GM12878 (cell line): ENCODE results near the gene SULT2B1. TPM values are rescaled to one million over a fixed set of nuclear protein-coding genes. Genes with fewer than 3 reads are reported as not detected.
A peak's percentile ranks its signal among the peaks of the same experiment; 100 is the strongest.

Experiments used
- ATAC-seq: fragments of 200-7000 bp; cut with Tn5 transposase; 3 replicates; pipeline ENCODE4 v1.9.1; 2020; ENCODE audit warnings: mild to moderate bottlenecking, moderate library complexity
- BruUV-seq: library from RNA; stranded (reverse); fragments of 400-500 nt; replicated peaks from 2 replicates; lab custom pipeline; 2021; lab: Mats Ljungman, UMichigan
- CTCF ChIA-PET: fragments of 300-600 bp; sonication (Branson Sonifier 250); formaldehyde crosslinking; extraction: SDS; loops from one replicate; lab custom pipeline; 2021; ENCODE audit warnings: inconsistent platforms; lab: Yijun Ruan, JAX
- POLR2A ChIA-PET: fragments of 350-600 bp; formaldehyde crosslinking; extraction: SDS; loops from one replicate; lab custom pipeline; 2021; ENCODE audit warnings: inconsistent platforms; lab: Charles Lee
- RAD21 ChIA-PET: fragments of 300-600 bp; sonication (Branson Sonifier 250); formaldehyde crosslinking; loops from one replicate; lab custom pipeline; 2023; ENCODE audit warnings: antibody characterized with exemption; ENCODE audit not compliant: unreplicated experiment; lab: Charles Lee
- SMC1A ChIA-PET: fragments of 300-600 bp; sonication (Branson Sonifier 250); formaldehyde crosslinking; loops from one replicate; lab custom pipeline; 2023; ENCODE audit not compliant: unreplicated experiment, uncharacterized antibody; lab: Charles Lee
- DNase-seq: peaks from one replicate; pipeline ENCODE4 v3.0.0-alpha.2; 2011; ENCODE audit warnings: low read depth, low spot score
- FAIRE-seq: peaks from 3 replicates; lab custom pipeline; 2011; peaks lifted over from hg19 to GRCh38; lab: Jason Lieb, UNC
- H2AFZ ChIP-seq: 2 replicates; pipeline ENCODE4 v1.6.0; 2011; ENCODE audit warnings: low read depth, low read length, control low read depth; ENCODE audit not compliant: control insufficient read depth
- H3K27ac ChIP-seq: 2 replicates; pipeline ENCODE4 v1.5.1; 2011; ENCODE audit warnings: control low read depth; ENCODE audit not compliant: control insufficient read depth, insufficient read depth
- H3K27me3 ChIP-seq, 2 experiments: replicated peaks in 1 of 2; 2 replicates each; pipeline versions ENCODE4 v1.6.0 to v1.6.1; 2011; ENCODE audit warnings: low read length in 1 of 2; ENCODE audit not compliant: control insufficient read depth in 2 of 2, insufficient read depth in 2 of 2
- H3K36me3 ChIP-seq, 2 experiments: 2 replicates each; pipeline ENCODE4 v1.5.1; 2011; ENCODE audit warnings: low read length in 1 of 2; ENCODE audit not compliant: control insufficient read depth in 2 of 2, insufficient read depth in 2 of 2
- H3K4me1 ChIP-seq: 2 replicates; pipeline ENCODE4 v1.6.1; 2011; ENCODE audit warnings: mild to moderate bottlenecking, low read length, moderate library complexity, mixed read lengths; ENCODE audit not compliant: control insufficient read depth, insufficient read depth
- H3K4me2 ChIP-seq: 2 replicates; pipeline ENCODE4 v1.6.0; 2011; ENCODE audit warnings: control low read depth; ENCODE audit not compliant: control insufficient read depth, insufficient read depth
- H3K4me3 ChIP-seq: fragments of 200-600 bp; sonication (generic); 2 replicates; pipeline ENCODE4 v1.5.1; 2016
- H3K79me2 ChIP-seq: 2 replicates; pipeline ENCODE4 v1.6.0; 2011; ENCODE audit warnings: low read length; ENCODE audit not compliant: control insufficient read depth, insufficient read depth
- H3K9ac ChIP-seq: 2 replicates; pipeline ENCODE4 v1.8.0; 2011; ENCODE audit warnings: low read length, control low read depth, mixed read lengths; ENCODE audit not compliant: control insufficient read depth, insufficient read depth
- H3K9me3 ChIP-seq: replicated peaks from 3 replicates; pipeline ENCODE4 v1.5.1; 2011; ENCODE audit warnings: mild to moderate bottlenecking, low read length; ENCODE audit not compliant: control insufficient read depth, insufficient read depth
- H4K20me1 ChIP-seq: 2 replicates; pipeline ENCODE4 v1.6.0; 2011; ENCODE audit not compliant: control insufficient read depth, insufficient read depth
- ATF7 ChIP-seq: fragments of 450-650 bp; IDR thresholded peaks from 2 replicates; pipeline ENCODE4 v1.6.1; 2016; ENCODE audit warnings: low read depth, mild to moderate bottlenecking
- CEBPB ChIP-seq, 2 experiments: fragments of 150-350 bp in 1 of 2; IDR thresholded peaks; 2 replicates each; pipeline ENCODE4 v1.6.1; 2012 to 2014; ENCODE audit warnings: low read depth in 2 of 2, low read length in 2 of 2, borderline replicate concordance in 1 of 2, inconsistent platforms in 1 of 2
- IKZF1 ChIP-seq: fragments of 450-650 bp; conservative IDR thresholded peaks from 2 replicates; pipeline ENCODE4 v1.6.1; 2017; ENCODE audit warnings: antibody characterized with exemption, mild to moderate bottlenecking
- NBN ChIP-seq: fragments of 450-650 bp; IDR thresholded peaks from 2 replicates; pipeline ENCODE4 v1.6.1; 2016
- RBBP5 ChIP-seq: fragments of 200-600 bp; sonication (generic); conservative IDR thresholded peaks from 2 replicates; pipeline ENCODE4 v1.6.1; 2016
- ZNF274 ChIP-seq: IDR thresholded peaks from one replicate; pipeline ENCODE4 v1.8.0; 2011; ENCODE audit not compliant: insufficient read length, insufficient read depth
- WGBS: methylation state at CpG from one replicate; pipeline ENCODE4 v1.1.6; 2016; ENCODE audit warnings: low lambda C conversion rate; ENCODE audit not compliant: insufficient replicate concordance, insufficient coverage; ENCODE audit errors: missing lambda C conversion rate; 5-methylcytosine and 5-hydroxymethylcytosine counted together
- in situ Hi-C: fragments of 300-500 bp; cut with MboI; formaldehyde crosslinking; loops from 9 replicates; pipeline ENCODE4 v1.14.3; 2018; ENCODE audit warnings: mixed read lengths
- intact Hi-C: fragments of 100-400 bp; cut with micrococcal nuclease; formaldehyde crosslinking; loops from one replicate; pipeline ENCODE4 v1.14.2; 2022; ENCODE audit not compliant: unreplicated experiment
- polyA plus RNA-seq, 11 experiments: library from polyadenylated mRNA; depleted of rRNA in 4 of 11; unstranded in 6 of 11; stranded (reverse) in 5 of 11; fragments of >200 nt; fragmentation: Nextera tagmentation in 4 of 11; fragmentation: Illumina TruSeq in 1 of 11; extraction: Ambion mirVana in 4 of 11; extraction: Trizol in 1 of 11; gene quantifications; 1 replicate in 1 of 11; 2 replicates in 10 of 11; pipeline versions ENCODE4 v1.2.1 to v1.2.3, GENCODE V29; 2011 to 2016; ENCODE audit warnings: inconsistent platforms in 2 of 11, missing spikeins in 2 of 11, low read depth in 1 of 11
- total RNA-seq, 4 experiments: library from RNA; depleted of rRNA in 3 of 4; stranded (reverse); fragments of >200 nt in 3 of 4; fragmentation: Illumina TruSeq in 1 of 4; extraction: Trizol in 1 of 4; gene quantifications; 2 replicates each; pipeline versions ENCODE4 v1.2.1 to v1.2.3, GENCODE V29; 2013 to 2021
- TF ChIP-seq, protein P1 (sequence below): fragments of 450-650 bp; IDR thresholded peaks from 2 replicates; pipeline ENCODE4 v1.6.1; 2016; ENCODE audit warnings: mild to moderate bottlenecking
- TF ChIP-seq, protein P2 (sequence below): fragments of 450-650 bp; IDR thresholded peaks from 2 replicates; pipeline ENCODE4 v1.6.1; 2018; ENCODE audit warnings: mild to moderate bottlenecking, low read depth, moderate library complexity; ENCODE audit not compliant: partially characterized antibody

The SULT2B1 gene
- total and polyA plus RNA-seq, 10 of the 15 experiments (the other 5 are each of a cell fraction or from before 2014, with no cell fraction given), result 0.11 to 0.14 TPM; not detected in 8

DNA sequence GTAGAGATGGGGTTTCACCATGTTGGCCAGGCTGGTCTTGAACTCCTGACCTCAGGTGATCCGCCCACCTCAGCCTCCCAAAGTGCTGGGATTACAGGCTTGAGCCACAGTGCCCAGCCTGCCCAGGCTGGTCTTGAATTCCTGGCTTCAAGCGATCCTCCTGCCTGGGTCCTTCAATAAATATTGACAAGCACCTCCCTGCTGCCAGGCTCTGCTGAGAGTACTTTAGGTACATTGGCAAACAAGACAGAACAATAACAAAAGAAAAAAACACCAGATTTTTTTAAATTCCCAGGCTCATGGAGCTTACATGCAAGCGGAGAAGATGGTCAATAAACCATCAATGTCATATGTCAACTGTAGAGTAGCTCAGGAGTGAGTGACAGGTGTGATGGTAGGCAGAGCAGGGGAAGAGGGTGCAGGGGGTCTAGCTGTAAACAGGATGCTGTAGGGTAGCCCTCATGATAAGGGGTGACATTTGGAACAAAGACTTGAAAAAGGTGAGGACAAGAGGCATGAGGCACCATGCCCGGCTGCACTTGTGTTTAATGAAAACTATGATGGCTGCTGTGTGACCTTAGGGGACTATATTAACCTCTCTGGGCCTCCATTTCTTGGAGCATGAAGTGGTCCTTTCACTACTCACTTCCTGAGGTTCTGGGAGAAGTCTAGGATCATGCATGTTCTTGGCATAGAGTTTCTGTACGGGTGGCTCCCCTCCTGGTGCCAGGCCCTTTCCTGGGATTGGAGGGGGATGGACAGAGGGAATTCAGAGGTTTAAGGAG, 19.6 kb downstream of the SULT2B1 start:
- intact Hi-C loops (no loop called here), in situ Hi-C loops (loop anchor here (25.0 kb wide), 1 partner anchor 709 kb away; the partner anchor contains the start of gene TPRX2)
- ChIA-PET RAD21 (no interaction called here), CTCF (interaction anchor here (1.3 kb wide), 1 partner anchor 13 kb away, joined by 3 read pairs; no protein-coding TSS in a partner anchor), SMC1A (interaction anchor here (0.7 kb wide), 1 partner anchor 553 kb away, joined by 3 read pairs; no protein-coding TSS in a partner anchor), POLR2A (interaction anchor here (0.6 kb wide), 1 partner anchor 214 kb away, joined by 3 read pairs; no protein-coding TSS in a partner anchor)
- Histone ChIP-seq H3K9me3 (no peaks in the 10 kb centered on the region), H3K79me2 (no peaks in the 10 kb centered on the region), H4K20me1 (no peaks in the 10 kb centered on the region), H3K4me3 (no peak overlapping the region), H3K9ac (no peak overlapping the region), H3K36me3 (no peaks in the 10 kb centered on the region), H3K4me1 (no peaks in the 10 kb centered on the region), H3K4me2 (no peak overlapping the region), H2AFZ (no peak overlapping the region), H3K27me3 (peaks cover 0 to 3% of the 10 kb centered on the region in 2 experiments; a peak in 2 of 4 replicates), H3K27ac (no peak overlapping the region)
- no TSS peak for BruUV-seq
- FAIRE-seq, result no peak
- ATAC-seq, result no peak
- no peak for TF ChIP-seq IKZF1
- TF ChIP-seq, protein P1, sequence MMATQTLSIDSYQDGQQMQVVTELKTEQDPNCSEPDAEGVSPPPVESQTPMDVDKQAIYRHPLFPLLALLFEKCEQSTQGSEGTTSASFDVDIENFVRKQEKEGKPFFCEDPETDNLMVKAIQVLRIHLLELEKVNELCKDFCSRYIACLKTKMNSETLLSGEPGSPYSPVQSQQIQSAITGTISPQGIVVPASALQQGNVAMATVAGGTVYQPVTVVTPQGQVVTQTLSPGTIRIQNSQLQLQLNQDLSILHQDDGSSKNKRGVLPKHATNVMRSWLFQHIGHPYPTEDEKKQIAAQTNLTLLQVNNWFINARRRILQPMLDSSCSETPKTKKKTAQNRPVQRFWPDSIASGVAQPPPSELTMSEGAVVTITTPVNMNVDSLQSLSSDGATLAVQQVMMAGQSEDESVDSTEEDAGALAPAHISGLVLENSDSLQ, result 0 out of 2 replicates have a peak, but pooled peaks have one; percentile 14
- no peak for DNase-seq
- 33% methylated on average over 5 of the region's 5 CpGs for WGBS

DNA sequence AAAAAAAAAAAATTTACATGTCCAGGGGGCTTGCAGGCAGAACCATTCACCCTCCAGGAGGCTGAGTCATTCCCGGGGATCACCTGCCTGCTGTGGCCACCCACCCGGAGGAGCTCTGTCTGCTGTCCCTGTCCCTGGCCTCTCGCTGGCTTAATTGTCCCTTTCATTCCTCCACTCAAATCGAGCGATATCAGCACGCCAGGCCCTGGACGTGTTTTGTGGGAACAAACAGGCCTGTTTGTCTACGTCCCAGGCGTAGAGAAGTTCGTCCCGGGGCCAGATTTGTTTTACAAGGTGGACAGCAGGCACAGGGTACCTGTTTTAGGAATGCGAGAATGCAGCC, 21.2 kb downstream of the SULT2B1 start:
- no peaks in the 10 kb centered on the region for H3K9me3 ChIP-seq
- H3K4me2 ChIP-seq, result no peak overlapping the region
- ATAC-seq (no peak), DNase-seq (no peak), FAIRE-seq (no peak)
- H3K4me1 ChIP-seq, result no peaks in the 10 kb centered on the region
- WGBS, result 65% methylated on average over 12 of the region's 12 CpGs
- TF ChIP-seq ATF7 (no peak), RBBP5 (no peak), CEBPB (IDR thresholded peaks at IDR 0.05; ENCODE audit: borderline replicate concordance in 1 of 2, low read depth in 2 of 2, low read length in 2 of 2) (no peak), ZNF274 (no peak), NBN (no peak)
- TF ChIP-seq, protein P2, sequence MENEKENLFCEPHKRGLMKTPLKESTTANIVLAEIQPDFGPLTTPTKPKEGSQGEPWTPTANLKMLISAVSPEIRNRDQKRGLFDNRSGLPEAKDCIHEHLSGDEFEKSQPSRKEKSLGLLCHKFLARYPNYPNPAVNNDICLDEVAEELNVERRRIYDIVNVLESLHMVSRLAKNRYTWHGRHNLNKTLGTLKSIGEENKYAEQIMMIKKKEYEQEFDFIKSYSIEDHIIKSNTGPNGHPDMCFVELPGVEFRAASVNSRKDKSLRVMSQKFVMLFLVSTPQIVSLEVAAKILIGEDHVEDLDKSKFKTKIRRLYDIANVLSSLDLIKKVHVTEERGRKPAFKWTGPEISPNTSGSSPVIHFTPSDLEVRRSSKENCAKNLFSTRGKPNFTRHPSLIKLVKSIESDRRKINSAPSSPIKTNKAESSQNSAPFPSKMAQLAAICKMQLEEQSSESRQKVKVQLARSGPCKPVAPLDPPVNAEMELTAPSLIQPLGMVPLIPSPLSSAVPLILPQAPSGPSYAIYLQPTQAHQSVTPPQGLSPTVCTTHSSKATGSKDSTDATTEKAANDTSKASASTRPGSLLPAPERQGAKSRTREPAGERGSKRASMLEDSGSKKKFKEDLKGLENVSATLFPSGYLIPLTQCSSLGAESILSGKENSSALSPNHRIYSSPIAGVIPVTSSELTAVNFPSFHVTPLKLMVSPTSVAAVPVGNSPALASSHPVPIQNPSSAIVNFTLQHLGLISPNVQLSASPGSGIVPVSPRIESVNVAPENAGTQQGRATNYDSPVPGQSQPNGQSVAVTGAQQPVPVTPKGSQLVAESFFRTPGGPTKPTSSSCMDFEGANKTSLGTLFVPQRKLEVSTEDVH, result no peak
- in situ Hi-C loops (loop anchor here (25.0 kb wide), 1 partner anchor 711 kb away; the partner anchor contains the start of gene TPRX2), intact Hi-C loops (no loop called here)
- no peak overlapping the region for H3K27ac ChIP-seq
- H3K36me3 ChIP-seq, result no peaks in the 10 kb centered on the region
- no peak overlapping the region for H2AFZ ChIP-seq
- no peak overlapping the region for H3K4me3 ChIP-seq
- BruUV-seq, result no TSS peak
- no peaks in the 10 kb centered on the region for H3K79me2 ChIP-seq
- SMC1A ChIA-PET, result interaction anchor here (0.5 kb wide), 1 partner anchor 722 kb away, joined by 3 read pairs; no protein-coding TSS in a partner anchor
- no peak overlapping the region for H3K9ac ChIP-seq
- RAD21 ChIA-PET, result interaction anchor here (1.9 kb wide), 1 partner anchor 67 kb away, joined by 5 read pairs; no protein-coding TSS in a partner anchor
- H4K20me1 ChIP-seq, result no peaks in the 10 kb centered on the region
- peaks cover 0 to 3% of the 10 kb centered on the region in 2 experiments; a peak in 2 of 4 replicates for H3K27me3 ChIP-seq
- POLR2A ChIA-PET, result interaction anchor here (0.6 to 0.7 kb wide), 2 partner anchors 21 to 68 kb away, joined by 6 read pairs; no protein-coding TSS in a partner anchor
- CTCF ChIA-PET, result interaction anchor here (0.7 to 2.6 kb wide), 3 partner anchors 67 to 279 kb away, joined by 3 to 5 read pairs (median 3); partner anchors contain the start of gene KDELR1
